ENCODE measurements around the gene VGLL4. TPM values are rescaled to one million over a fixed set of nuclear protein-coding genes. Genes with fewer than 3 reads are reported as not detected.

VGLL4 gene
- total RNA-seq, 6 donors from 2014 or later = 46.5 to 93.6 (median 60.1) TPM

- no peak for TF ChIP-seq POLR2AphosphoS5 (IDR thresholded peaks at IDR 0.05)
- TF ChIP-seq, protein P1, sequence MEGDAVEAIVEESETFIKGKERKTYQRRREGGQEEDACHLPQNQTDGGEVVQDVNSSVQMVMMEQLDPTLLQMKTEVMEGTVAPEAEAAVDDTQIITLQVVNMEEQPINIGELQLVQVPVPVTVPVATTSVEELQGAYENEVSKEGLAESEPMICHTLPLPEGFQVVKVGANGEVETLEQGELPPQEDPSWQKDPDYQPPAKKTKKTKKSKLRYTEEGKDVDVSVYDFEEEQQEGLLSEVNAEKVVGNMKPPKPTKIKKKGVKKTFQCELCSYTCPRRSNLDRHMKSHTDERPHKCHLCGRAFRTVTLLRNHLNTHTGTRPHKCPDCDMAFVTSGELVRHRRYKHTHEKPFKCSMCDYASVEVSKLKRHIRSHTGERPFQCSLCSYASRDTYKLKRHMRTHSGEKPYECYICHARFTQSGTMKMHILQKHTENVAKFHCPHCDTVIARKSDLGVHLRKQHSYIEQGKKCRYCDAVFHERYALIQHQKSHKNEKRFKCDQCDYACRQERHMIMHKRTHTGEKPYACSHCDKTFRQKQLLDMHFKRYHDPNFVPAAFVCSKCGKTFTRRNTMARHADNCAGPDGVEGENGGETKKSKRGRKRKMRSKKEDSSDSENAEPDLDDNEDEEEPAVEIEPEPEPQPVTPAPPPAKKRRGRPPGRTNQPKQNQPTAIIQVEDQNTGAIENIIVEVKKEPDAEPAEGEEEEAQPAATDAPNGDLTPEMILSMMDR (IDR thresholded peaks at IDR 0.05) = no peak
- TF ChIP-seq POLR2A (IDR thresholded peaks at IDR 0.05) = no peak
- no peak for TF ChIP-seq EP300 (IDR thresholded peaks at IDR 0.05)
Observed at GRCh38 chr3:11638495-11639358, 5.0 kb downstream of the VGLL4 start.

GRCh38 chr3:11637901-11638458 lies 5.7 kb downstream of the VGLL4 start:
- peak overlapping the region in 2 of 4 donors; percentile 1 to 13 for H3K4me3 ChIP-seq
- H3K36me3 ChIP-seq = no peaks in the 10 kb centered on the region
- no peak for DNase-seq
- peaks cover 63 to 77% (median 72%) of the 10 kb centered on the region in 4 donors for H3K4me1 ChIP-seq
- 42 to 51% methylated on average over 11 of the region's 11 CpGs for WGBS, 2 donors
- H3K9me3 ChIP-seq = no peaks in the 10 kb centered on the region
- no peak for ATAC-seq (ENCODE audit: low FRiP score in 2 of 2)
- H3K27ac ChIP-seq = peak overlapping the region; percentile 60 to 92 (median 87)
- TF ChIP-seq POLR2AphosphoS5 (IDR thresholded peaks at IDR 0.05) (no peak), EP300 (IDR thresholded peaks at IDR 0.05) (no peak)
- TF ChIP-seq, protein P1 (IDR thresholded peaks at IDR 0.05) = no peak
- no peaks in the 10 kb centered on the region for H3K27me3 ChIP-seq

More at GRCh38 chr3:11638495-11639358, 5.0 kb downstream of the VGLL4 start:
- Histone ChIP-seq H3K27me3 (no peaks in the 10 kb centered on the region), H3K36me3 (no peaks in the 10 kb centered on the region), H3K9me3 (no peaks in the 10 kb centered on the region), H3K4me3 (peak overlapping the region in 1 of 4 donors; percentile 1), H3K4me1 (peaks cover 60 to 72% (median 66%) of the 10 kb centered on the region in 4 donors), H3K27ac (peak overlapping the region; percentile 60 to 92 (median 87))
- WGBS, 2 donors = 68 to 81% methylated on average over 13 to 17 of the region's 17 CpGs
- no peak for DNase-seq
- no peak for ATAC-seq (ENCODE audit: low FRiP score in 2 of 2)

GRCh38 chr3:11636394-11636770 lies 7.3 kb downstream of the VGLL4 start:
- Histone ChIP-seq H3K27me3 (no peaks in the 10 kb centered on the region), H3K27ac (peak overlapping the region in 2 of 4 donors; percentile 69 to 92), H3K4me1 (peaks cover 62 to 85% (median 80%) of the 10 kb centered on the region in 4 donors), H3K36me3 (no peaks in the 10 kb centered on the region), H3K4me3 (no peak overlapping the region), H3K9me3 (no peaks in the 10 kb centered on the region)
- ATAC-seq (ENCODE audit: low FRiP score in 2 of 2) = no peak
- no peak for TF ChIP-seq EP300 (IDR thresholded peaks at IDR 0.05)
- TF ChIP-seq, protein P1 (IDR thresholded peaks at IDR 0.05) = no peak
- no peak for TF ChIP-seq POLR2AphosphoS5 (IDR thresholded peaks at IDR 0.05)
- no peak for TF ChIP-seq POLR2A (IDR thresholded peaks at IDR 0.05)
- WGBS, 2 donors = 46 to 69% methylated on average over 3 of the region's 3 CpGs
- DNase-seq = no peak

DNA sequence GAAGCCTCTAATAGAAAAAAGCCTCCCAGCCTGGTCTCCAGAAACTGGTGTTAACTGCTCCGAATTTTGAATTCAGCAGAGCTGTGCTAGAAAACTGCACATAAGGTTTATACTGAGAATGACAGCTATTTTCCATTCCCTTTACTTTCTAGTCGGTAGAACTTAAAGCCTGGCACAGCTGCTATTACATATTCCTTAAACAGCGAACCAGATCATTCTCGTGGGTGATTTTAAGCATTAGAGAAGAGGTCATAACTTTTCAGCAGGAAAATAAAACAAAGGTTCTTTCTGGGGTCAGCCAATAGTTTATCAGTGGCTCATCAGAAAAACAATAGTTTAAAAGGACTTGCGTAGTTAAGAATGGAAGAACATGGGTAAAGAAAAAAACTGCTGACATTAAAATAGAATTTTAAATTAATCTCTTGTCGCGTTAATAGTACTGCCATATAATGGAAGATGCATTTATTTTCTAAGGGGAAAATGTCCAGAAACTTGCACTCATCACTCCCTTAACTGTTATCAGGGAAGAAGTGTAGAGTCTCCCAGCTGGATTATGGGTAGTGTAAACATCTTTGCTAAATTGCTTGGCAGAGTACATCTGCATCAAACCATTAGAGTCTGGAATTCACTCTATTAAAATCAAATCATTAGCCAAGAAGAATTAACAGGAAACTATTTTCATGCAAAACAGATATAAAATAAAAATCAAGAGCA lies 7.9 kb downstream of the VGLL4 start:
- Histone ChIP-seq H3K4me3 (no peak overlapping the region), H3K9me3 (no peaks in the 10 kb centered on the region), H3K27me3 (no peaks in the 10 kb centered on the region), H3K27ac (peak overlapping the region; percentile 67 to 92 (median 74)), H3K36me3 (no peaks in the 10 kb centered on the region), H3K4me1 (peaks cover 57 to 82% (median 78%) of the 10 kb centered on the region in 4 donors)
- DNase-seq (no peak), ATAC-seq (ENCODE audit: low FRiP score in 2 of 2) (no peak)
- WGBS, 2 donors = 38 to 53% methylated on average over 7 of the region's 7 CpGs
- TF ChIP-seq EP300 (IDR thresholded peaks at IDR 0.05) = no peak
- no peak for TF ChIP-seq POLR2A (IDR thresholded peaks at IDR 0.05)
- no peak for TF ChIP-seq POLR2AphosphoS5 (IDR thresholded peaks at IDR 0.05)
- TF ChIP-seq, protein P1 (IDR thresholded peaks at IDR 0.05) = no peak
